ENCODE data around the gene TMTC3.
"Not testable (repeated sequence)": the region's sequence is repeated elsewhere in the genome, so short reads cannot be mapped to it uniquely, and the experiment has no call there.

TMTC3 gene

DNA sequence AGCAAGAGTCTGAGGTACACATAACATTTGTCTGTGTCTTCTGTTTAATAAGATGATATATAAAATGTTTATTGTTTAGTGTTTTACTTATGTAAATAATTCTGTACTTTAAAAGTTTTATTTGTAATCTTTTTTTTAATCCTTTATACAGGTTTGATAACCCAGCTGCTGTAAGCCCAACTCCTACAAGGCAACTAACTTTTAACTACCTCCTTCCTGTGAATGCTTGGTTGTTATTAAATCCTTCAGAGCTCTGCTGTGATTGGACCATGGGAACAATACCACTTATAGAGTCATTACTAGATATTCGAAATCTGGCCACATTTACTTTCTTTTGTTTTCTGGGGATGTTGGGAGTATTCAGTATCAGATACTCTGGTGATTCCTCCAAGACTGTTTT is 24.1 kb downstream of the TMTC3 start:
- no peak for DNase-seq (ENCODE audit: low spot score)

DNA sequence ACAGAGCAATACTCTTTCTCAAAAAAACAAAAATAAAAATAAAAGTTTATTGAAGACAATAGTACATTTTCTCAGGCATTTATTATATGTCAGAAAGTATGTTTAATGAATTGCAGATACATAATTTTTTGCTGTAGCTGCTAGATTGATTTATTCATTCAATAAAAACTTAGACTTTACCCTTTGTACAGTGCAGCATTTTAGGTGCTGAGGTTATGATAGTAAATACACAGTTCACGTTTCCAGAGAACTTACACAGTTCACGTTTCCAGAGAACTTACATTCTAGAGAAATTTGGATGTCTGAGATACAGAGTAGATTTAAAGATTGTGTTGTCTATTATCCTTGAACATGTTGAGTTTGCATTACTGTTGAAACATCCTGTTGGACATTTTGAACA is 25.3 kb downstream of the TMTC3 start:
- DNase-seq (ENCODE audit: low spot score): no peak

DNA sequence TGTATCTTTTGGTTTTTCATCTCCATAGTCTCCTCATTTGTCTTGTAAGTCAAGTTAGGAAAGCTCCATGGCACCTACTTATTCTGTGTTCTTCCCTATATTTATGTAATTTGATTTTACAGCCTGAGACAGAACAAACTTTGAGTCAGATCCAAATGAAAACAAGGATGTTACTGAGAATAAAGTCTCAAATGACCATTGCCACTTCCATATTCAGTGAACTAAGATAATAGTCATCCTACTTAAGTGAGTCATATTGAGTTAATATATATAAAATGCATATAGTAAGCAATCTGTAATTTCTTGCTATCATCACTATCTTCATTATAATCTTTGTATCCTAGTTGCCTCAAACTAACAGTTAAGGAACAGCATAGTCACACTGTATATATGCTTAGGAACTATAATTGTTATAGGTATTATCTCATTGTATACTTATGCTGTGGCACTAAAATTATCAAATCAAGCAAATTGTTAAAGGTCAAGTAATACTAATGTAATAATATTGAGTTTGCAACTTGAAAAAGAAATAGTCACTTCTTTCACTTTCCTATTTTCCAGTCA is 30.8 kb downstream of the TMTC3 start:
- DNase-seq (ENCODE audit: low spot score): peak; percentile 6

DNA sequence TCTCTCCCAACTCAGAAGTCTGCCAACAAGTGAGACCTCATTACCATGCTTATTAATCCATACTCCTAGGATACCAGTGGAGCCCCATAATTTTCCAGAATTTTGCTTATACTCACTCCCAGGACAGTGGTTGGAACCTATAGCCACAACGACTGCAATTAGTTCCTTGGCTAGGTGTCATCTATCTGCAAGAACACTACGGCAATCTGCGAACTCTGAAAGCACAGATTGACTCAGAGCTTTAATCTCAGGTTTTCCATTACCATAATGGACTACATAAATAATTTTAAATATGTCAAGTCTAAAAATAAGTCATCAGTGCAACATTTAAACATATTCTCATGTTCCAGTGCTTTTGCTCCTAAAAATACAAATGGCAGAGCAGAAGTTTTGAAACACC is 33.4 kb downstream of the TMTC3 start:
- DNase-seq (ENCODE audit: low spot score): no peak

DNA sequence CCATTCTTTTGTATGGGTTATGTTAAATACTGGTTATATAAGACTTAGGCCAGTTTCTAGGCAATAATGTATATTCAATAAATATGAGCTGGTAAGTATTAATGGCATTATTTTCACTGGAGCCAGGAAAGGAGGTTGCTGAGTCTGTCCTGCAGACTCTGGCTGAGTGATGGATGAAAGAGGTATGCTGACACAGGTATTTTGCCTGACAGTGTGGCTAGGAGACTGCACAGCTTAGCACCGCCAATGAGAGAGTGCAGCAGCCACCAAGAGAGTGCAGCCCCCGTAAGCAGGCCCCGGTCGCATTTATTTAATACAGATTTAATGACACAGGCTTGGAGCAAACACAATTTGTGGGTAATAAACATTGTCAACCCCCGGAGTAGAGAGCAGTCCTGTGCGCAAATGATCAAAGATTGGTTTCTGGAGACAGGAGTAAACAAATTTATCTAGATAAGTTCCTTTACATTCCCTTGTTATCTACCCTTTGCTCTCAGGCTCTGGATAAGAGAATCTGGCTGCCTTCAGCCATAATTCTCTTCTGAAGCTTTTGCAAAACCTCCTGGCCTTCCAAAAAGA is 37.4 kb downstream of the TMTC3 start:
- DNase-seq (ENCODE audit: low spot score): no peak

DNA sequence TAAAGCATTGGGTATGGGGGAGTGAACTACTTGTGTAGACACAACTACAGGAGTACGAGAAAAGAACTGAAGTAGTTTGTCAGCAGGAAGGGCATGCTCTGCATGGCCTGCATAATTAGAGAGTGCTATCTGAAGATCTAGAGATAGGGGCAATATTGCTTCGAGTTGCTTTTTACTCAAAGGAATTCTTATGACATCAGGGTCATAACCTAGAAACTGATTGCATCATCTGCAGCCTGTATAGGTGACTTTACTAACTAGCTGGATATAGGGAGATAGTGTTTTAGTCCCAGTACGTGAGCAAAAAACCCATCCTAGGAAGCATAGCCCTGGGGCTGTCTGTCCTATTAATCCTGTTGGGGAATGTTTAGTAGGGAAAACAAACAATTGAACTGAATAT is 39.8 kb downstream of the TMTC3 start:
- DNase-seq (ENCODE audit: low spot score): no peak

DNA sequence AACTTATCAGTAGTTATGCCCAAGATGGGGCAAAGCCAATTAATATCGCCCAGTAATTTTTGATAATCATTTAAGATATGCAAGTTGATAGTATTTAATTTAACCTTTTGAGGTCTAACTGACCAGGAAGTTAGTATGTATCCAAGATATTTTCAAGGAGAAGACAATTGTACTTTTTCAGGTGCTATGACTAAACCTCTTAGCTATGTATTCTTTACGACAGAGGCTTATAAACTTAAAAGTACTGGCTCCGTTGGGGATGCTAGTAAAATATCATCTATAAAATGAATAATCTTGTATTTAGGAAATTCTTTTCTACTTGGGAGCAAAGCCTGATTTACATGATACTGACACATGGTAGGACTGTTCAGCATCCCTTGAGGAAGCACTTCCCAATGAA is 40.3 kb downstream of the TMTC3 start:
- DNase-seq (ENCODE audit: low spot score): no peak

DNA sequence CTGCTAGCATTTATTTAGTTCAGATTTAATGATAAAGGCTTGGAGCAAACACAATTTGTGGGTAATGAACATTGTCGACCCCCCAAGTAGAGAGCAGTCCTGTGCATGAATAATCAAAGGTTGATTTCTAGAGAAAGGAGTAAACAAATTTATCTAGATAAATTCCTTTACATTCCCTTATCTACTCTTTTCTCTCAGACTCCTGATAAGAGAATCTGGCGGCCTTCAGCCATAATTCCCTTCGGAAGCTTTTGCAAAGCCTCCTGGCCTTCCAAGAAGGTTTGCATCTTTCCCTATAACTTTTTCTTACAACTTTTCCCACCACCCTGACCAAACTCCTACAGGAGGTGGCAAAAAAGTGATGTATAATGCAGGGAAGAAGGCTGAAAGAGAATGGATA is 42.1 kb downstream of the TMTC3 start:
- no peak for DNase-seq (ENCODE audit: low spot score)

DNA sequence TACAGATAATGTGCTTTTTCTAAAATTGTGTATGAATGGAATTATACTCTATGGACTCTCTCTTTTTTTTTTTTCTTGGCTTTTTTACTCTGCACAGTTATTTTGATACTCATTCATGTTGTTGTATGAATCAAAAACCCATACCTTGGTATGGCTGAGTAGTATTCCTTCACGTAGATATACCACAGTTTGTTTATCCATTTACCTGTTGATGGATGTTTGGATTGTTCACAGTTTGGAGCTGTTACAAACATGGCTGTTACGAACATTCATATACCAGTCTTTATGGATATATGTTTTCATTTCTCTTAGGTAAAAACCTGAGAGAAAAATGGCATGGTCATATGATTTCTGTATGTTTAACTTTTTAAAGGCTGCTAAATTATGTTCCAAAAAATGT is 43.2 kb downstream of the TMTC3 start:
- no peak for DNase-seq (ENCODE audit: low spot score)

DNA sequence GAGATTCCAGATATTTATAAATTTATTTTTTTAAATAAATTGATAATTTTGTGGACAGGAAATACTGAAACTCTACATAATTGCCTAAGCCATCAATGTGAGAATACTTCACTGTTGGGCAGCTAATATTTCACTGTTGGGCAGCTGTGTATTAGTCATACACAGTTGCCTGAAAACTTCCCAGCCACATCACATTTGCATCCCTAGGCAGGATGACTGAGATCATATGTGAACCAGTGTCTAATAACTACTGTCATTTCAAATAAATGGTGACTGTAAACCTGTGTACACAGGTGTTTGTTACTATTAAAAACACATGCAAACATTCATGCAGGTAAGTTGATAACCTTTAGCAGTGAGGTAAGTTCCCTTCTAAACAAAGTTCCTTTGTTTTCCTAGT is 43.9 kb downstream of the TMTC3 start:
- peak; percentile 33 for DNase-seq (ENCODE audit: low spot score)

DNA sequence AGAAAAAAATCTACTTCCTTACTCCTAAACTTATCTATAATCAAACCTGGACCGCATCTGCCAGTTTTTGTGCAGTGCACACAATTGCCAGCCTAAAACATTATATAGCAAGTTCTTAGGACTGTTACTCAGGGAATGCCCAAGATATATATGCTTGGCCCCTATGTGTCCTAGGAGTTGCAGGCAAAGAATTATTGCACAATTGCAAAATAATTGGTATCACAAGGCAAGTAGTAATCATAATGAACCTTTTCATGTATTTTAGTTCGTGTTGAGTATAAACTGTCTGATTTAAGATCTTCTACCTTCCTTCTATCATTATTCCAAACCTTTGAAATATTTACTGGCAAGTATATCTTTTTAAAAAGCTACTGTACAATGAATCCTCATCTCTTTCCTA is 45.5 kb downstream of the TMTC3 start:
- no peak for DNase-seq (ENCODE audit: low spot score)

DNA sequence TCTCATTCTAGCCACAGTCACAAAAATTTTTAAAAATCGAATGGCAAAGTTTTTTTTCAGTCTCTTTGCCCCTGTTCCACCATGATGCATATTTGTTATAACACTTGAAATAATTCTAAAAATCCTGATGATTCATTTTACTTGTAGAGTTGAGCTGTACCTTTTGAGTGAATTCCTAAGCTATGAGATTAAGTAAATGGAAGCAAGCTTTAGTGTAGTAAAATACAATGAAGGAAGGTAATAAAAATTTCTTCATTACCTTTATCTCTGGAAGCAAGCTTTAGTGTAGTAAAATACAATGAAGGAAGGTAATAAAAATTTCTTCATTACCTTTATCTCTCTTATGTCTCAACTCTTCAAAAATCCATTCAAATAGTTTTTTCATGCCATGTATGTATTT is 46.1 kb downstream of the TMTC3 start:
- no peak for DNase-seq (ENCODE audit: low spot score)

DNA sequence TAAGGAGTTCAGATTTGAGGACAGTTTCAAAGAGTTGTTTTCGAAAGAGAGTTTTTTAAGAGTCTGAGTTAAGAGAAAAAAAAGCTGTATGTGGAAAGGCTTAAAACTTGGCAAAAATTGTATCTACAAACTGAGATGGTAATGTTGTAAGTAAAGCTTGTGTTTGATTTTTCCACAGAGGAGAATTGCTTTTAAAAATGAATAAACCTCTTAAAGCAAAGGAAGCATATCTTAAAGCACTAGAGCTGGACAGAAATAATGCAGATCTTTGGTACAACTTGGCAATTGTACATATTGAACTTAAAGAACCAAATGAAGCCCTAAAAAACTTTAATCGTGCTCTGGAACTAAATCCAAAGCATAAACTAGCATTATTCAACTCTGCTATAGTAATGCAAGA is 50.3 kb downstream of the TMTC3 start:
- DNase-seq (ENCODE audit: low spot score): no peak

DNA sequence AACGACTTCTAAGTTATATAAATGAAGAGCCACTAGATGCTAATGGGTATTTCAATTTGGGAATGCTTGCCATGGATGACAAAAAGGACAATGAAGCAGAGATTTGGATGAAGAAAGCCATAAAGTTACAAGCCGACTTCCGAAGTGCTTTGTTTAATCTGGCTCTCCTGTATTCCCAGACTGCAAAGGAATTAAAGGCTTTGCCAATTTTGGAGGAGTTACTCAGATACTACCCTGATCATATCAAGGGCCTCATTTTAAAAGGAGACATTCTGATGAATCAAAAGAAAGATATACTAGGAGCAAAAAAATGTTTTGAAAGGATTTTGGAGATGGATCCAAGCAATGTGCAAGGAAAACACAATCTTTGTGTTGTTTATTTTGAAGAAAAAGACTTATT is 52.8 kb downstream of the TMTC3 start:
- no peak for DNase-seq (ENCODE audit: low spot score)

DNA sequence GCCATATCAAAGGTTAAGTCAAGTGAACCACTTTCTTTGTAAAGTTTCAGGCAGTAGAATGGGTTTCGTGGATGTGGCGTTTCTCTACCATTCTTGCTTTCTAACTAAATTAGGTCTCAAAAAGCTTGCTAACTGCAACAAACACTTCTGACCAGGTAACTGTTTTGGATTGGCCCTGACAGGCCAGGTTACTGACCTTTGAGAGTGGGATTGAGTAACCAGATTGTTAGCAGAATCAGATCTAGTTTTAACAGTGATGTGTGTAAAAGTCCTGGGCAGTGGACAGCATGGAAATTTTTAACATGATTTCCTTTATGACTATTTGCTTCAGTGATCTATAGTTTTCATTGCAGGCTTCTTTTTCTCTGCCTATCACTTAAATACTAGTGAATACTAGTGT is 57.9 kb downstream of the TMTC3 start:
- DNase-seq (ENCODE audit: low spot score): no peak

DNA sequence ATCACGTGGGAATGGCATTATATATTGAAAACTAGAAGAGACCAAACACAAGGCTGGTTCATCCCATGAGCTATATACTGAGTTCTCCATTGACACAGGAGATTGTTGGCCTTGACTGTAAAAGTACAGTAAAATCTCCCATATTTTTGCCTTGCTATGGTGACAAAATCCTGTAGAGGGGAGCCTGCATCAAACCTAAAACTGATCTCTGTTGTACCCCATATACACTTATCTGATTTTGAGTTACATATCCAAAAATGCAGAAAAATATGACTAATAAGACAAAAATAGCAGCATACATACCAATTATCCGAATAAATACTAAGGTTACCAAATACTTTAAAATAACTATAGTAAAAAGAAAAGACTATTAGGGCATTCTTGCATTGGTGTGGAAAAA is 60.4 kb downstream of the TMTC3 start:
- DNase-seq (ENCODE audit: low spot score): no peak

DNA sequence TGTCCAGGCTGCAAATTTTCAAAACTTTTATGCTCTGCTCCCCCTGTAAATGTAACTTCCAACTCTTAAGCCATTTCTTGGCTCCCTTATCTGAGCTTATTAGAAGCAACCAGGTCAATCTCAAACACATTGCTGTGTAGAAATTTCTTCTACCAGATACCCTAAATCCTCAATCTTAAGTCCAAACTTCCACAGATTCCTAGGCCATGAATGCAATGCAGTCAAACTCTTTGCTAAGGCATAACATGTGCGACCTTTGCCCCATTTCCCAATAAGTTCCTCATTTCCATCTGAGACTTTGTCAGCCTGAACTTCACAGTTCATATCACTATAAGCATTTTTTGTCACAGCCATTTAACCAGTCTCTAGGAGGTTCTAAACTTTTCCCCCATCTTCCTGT is 64.5 kb downstream of the TMTC3 start:
- DNase-seq (ENCODE audit: low spot score): no peak

DNA sequence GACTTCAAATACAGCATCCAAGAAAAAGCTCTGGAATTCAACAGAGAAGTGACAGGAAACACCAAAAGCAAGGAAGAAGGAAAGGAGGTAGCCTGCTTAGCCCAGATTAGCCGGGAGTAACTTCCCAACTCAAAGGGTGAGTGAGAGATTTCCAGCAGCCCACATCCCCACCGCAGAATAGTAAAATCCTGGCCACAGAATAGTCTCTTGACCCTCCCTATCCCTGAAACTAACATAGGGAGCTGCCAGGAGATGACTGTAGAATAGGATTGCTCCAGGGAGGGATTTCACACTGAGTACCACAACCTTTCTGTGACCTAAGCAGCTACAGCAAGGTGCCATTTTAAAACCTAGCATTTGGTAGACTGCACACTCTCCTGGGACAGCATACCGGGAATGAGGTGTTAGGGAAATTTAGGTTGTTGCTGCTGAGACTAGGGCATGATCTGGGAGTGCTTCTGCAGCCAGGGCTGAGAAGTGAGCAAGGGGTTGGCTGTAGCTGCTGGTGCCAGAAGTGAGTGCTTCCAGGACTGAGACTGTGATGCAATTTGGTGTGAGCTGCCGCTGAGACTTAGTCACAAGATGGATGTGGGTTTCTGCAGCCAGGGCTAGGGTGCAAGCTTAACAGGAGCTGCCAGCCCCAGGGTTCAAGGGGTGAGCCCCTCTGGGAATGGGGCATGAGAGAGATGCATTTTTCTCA is 66.0 kb downstream of the TMTC3 start:
- no peak for DNase-seq (ENCODE audit: low spot score)

DNA sequence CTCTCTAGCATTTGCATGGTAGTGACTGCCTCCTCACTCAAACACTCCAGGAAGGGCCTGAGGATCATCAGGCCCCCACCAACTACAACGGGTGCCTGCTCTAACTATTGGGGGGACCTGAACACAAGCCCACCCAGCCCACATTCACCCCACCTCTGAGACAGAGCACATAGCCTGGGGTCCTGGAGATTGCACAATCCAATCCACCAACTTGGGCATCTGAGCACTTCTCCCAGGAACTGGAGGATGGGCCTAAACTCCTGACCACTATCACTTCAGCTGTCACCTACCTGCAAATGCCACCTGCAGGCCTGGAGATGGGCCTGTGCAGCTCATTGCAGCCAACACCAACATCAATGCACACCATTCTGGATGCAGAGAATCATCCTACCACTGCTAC is 66.6 kb downstream of the TMTC3 start:
- no peak for DNase-seq (ENCODE audit: low spot score)

DNA sequence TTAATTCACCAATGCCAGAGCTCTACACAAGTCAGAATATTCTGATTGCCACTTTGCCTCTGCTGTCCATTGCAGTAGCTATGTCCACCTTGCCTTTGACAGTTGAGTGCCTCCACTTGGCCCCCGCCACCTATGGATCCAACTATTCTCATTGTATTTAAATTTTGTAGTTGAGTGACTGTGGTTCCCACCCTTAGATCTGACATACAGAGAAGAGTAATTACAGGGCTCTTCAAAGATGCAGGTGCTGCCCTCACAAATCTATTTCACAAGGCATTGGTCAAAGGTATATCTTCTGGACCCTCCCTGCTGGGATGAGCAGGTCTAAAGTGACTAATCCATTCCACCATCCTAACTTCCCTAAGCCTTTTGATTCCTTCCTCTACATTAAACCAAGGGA is 68.2 kb downstream of the TMTC3 start:
- DNase-seq (ENCODE audit: low spot score): not testable (repeated sequence)

DNA sequence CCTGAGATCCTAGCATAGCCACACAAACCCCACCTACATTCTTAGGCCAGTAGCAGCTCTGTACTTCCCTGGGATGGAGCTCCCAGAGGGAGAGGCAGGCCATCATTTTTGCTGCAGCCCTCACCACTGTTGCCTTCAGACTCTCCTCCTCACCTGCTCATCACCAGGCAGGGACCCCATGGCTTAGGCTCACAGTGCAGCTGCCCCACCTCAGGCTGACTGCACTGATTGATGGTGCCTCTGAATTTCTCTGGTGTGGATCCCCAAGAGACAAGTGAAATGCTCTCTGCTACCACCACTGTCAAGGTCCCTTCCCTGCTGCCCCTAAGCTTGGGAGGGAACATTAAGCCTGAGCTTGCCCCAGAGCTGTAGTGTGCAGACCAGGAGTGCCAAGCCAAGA is 76.2 kb downstream of the TMTC3 start:
- DNase-seq (ENCODE audit: low spot score): no peak

DNA sequence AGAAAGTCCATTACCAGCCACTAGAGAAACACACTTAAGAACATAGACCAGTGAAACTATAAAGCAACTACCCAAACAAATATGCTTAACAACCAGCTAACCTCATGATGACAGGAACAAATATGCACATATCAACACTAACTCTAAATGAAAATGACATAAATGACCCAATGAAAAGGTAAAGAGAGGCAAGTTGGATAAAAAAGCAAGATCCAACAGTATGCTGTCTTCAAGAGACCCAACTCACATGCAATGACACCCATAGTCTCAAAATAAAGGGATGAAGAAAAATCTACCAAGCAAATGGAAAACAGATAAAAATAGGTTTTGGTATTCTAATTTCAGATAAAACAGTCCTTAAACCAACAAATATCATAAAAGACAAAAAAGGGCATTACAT is 77.8 kb downstream of the TMTC3 start:
- no peak for DNase-seq (ENCODE audit: low spot score)

DNA sequence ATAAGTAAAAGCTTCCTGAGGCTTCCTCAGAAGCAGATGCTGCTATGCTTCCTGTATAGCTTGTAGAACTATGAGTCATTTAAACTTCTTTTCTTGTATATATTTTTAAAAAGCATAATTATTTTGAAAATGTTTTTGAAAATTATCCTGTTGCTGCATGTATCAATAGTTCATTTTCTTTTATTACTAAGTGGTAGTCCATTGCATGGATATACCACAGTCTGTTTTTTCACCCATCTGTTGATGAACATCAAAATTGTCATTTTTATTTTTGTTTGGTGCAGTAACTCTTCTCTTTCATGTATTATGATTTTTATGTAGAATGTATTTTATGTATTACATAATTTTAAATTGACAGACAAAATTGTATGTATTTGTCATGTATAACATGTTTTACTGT is 81.4 kb downstream of the TMTC3 start:
- no peak for DNase-seq (ENCODE audit: low spot score)

DNA sequence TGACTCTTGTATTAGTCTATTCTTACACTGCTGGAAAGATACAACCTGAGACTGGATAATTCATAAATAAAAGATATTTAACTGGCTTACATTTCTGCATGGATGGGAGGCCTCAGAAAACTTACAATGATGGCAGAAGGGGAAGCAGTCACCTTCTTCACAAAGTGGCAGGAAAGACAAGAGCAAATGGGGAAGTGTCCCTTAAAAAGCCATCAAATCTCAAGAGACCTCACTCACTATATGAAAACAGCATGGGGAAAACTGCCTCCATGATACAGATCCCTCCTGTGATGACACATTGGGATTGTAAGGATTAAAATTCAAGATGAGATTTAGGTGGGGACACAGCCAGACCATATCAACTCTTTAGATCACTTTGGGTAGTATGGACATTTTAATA is 83.7 kb downstream of the TMTC3 start:
- DNase-seq (ENCODE audit: low spot score): no peak
